Kidney (tissue), 14 donors: ENCODE results near the gene MRGPRE. TPM values are rescaled to one million over a fixed set of nuclear protein-coding genes. Genes with fewer than 3 reads are reported as not detected.

Experiments
- DNase-seq, 5 donors: peaks; one replicate each; pipeline ENCODE4 v3.0.0-alpha.2; 2013 to 2020
- FAIRE-seq: peaks from 2 replicates; lab custom pipeline; 2012; peaks lifted over from hg19 to GRCh38; lab: Jason Lieb, UNC
- H3K27ac ChIP-seq, 2 donors: one replicate each; pipeline ENCODE4 v1.7.0; 2013; ENCODE audit warnings: low read depth in 2 of 2, low read length in 2 of 2, inconsistent platforms in 1 of 2
- H3K27me3 ChIP-seq: one replicate; pipeline ENCODE4 v1.7.1; 2013; ENCODE audit warnings: low read length, inconsistent platforms; ENCODE audit not compliant: control insufficient read depth, insufficient read depth
- H3K36me3 ChIP-seq, 3 donors: one replicate each; pipeline versions ENCODE4 v1.7.0 to v1.7.1; 2013; ENCODE audit warnings: low read length in 3 of 3, control low read depth in 1 of 3, inconsistent platforms in 1 of 3; ENCODE audit not compliant: insufficient read depth in 3 of 3, control insufficient read depth in 2 of 3
- H3K4me1 ChIP-seq, 3 donors: one replicate each; pipeline versions ENCODE4 v1.7.0 to v1.7.1; 2013; ENCODE audit warnings: low read length in 3 of 3, inconsistent platforms in 1 of 3, low read depth in 1 of 3; ENCODE audit not compliant: control insufficient read depth in 2 of 3, insufficient read depth in 2 of 3
- H3K4me3 ChIP-seq, 3 donors: one replicate each; pipeline versions ENCODE4 v1.7.0 to v1.8.1; 2013; ENCODE audit warnings: low read length in 3 of 3, control low read depth in 1 of 3, inconsistent platforms in 1 of 3
- H3K9ac ChIP-seq, 3 donors: one replicate each; pipeline versions ENCODE4 v1.7.0 to v1.7.1; 2013; ENCODE audit warnings: low read length in 3 of 3, control low read depth in 1 of 3, inconsistent platforms in 1 of 3
- H3K9me3 ChIP-seq, 3 donors: one replicate each; pipeline versions ENCODE4 v1.7.0 to v1.7.1; 2013; ENCODE audit warnings: low read length in 3 of 3, control low read depth in 1 of 3, inconsistent platforms in 1 of 3; ENCODE audit not compliant: control insufficient read depth in 2 of 3, insufficient read depth in 1 of 3
- intact Hi-C: fragments of 100-400 bp; cut with DNase I; formaldehyde crosslinking; loops from one replicate; pipeline ENCODE4 v1.11.1; 2022
- polyA plus RNA-seq: library from polyadenylated mRNA; stranded (reverse); fragments of 350-450 nt; fragmentation: Illumina TruSeq; extraction: RNeasy Lipid Tissue Mini Kit (QIAGEN cat#74804); gene quantifications from one replicate; pipeline ENCODE4 v1.2.3, GENCODE V29; 2014; ENCODE audit warnings: low read depth, low replicate concordance; ENCODE audit not compliant: insufficient read depth
- total RNA-seq: library from RNA; stranded (reverse); fragmentation: NEBNext Ultra II Directional; extraction: Animal tissue kit (Norgen Biotek cat#: 25700); gene quantifications from one replicate; pipeline ENCODE4 v1.2.1, GENCODE V29; 2021
- TF ChIP-seq, protein P1 (sequence below): IDR thresholded peaks from 3 replicates; pipeline ENCODE4 v1.5.1; 2012; ENCODE audit warnings: mild to moderate bottlenecking, moderate library complexity, borderline replicate concordance; ENCODE audit not compliant: insufficient read depth; ENCODE audit errors: extremely low read depth
- donor health status: control.
- donor health status: control.
- donor health status: control.
- donor health status: control.
- donor health status: control.
- donor health status: DM: yes; HTN: yes; CAD: no.
- donor health status: Normal renal cell carcinoma (clear cell type).

MRGPRE gene
- total and polyA plus RNA-seq, 2 donors from 2014 or later: 0.22 TPM; not detected in 1

DNA sequence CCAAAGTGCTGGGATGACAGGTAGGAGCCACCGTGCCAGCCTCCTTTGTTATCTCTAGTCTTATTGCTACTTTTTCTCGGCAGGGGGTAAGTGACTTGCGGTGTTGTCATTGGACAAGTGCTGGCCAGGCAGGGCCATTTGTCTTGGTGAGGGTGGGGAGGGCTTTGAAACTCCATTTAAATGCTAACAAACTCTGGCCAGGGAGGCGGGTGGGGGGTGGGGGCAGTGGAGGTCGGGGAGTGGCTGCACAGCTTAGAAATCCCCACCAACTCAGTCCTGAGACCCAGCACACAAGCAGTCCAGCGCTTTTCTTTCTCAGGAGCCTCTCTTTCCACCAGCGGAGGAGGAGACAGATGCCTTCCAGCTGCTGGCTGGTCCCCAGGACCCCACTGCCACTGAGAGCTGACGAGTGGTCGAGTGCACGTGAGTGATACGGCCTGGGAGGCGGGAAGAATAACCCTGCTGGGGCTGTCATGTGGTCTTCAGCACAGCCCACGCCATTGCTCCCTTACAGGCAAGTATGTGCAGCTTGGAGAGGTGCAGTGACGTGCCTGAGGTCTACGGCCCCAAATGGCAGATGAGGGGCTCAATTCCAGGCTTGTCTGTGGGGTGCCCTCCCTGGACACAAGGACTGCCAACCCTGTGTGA, 42.9 kb downstream of the MRGPRE start:
- peak in 3 of 5 donors; percentile 40 to 74 (median 53) for DNase-seq
- intact Hi-C loops: no loop called here

DNA sequence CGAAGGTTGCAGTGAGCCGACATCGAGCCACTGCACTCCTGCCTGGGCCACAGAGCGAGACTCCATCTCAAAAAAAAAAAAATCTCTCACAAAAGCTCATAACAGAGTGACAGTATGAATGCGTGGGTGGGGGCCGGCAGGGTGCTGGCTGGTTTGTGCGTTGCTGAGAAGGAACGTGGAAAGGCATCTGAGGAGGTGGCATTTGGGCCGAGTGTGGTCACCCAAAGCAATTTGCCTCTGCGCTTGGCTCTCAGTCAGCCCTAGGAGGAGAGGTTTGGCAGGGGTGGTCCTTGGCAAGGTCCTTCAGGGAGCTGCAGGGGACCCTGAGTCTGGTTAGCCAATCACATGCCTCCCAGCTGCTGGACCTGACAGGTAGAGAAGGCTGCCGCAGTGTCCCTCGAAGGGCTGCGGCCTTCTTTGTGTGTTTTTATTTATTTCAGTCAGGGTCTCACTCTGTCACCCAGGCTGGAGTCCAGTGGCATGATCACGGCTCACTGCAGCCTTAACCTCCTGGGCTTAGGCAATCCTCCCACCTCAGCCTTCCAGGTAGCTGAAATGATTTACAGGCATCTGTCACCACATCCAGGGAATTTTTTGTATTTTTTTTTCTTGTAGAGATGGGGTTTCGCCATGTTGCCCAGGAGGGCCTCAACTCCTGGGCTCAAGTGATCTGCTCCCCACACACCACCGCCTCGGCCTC, 43.6 kb downstream of the MRGPRE start:
- H3K4me1 ChIP-seq: no peaks in the 10 kb centered on the region
- no peak for FAIRE-seq
- no peaks in the 10 kb centered on the region for H3K36me3 ChIP-seq
- TF ChIP-seq, protein P1, sequence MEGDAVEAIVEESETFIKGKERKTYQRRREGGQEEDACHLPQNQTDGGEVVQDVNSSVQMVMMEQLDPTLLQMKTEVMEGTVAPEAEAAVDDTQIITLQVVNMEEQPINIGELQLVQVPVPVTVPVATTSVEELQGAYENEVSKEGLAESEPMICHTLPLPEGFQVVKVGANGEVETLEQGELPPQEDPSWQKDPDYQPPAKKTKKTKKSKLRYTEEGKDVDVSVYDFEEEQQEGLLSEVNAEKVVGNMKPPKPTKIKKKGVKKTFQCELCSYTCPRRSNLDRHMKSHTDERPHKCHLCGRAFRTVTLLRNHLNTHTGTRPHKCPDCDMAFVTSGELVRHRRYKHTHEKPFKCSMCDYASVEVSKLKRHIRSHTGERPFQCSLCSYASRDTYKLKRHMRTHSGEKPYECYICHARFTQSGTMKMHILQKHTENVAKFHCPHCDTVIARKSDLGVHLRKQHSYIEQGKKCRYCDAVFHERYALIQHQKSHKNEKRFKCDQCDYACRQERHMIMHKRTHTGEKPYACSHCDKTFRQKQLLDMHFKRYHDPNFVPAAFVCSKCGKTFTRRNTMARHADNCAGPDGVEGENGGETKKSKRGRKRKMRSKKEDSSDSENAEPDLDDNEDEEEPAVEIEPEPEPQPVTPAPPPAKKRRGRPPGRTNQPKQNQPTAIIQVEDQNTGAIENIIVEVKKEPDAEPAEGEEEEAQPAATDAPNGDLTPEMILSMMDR: no peak
- no peaks in the 10 kb centered on the region for H3K27me3 ChIP-seq
- H3K9ac ChIP-seq: no peak overlapping the region
- H3K27ac ChIP-seq: no peak overlapping the region
- intact Hi-C loops: no loop called here
- no peak overlapping the region for H3K4me3 ChIP-seq
- H3K9me3 ChIP-seq: no peaks in the 10 kb centered on the region
- DNase-seq: peak in 1 of 5 donors; percentile 19

More for the DNA sequence above, 42.9 kb downstream of the MRGPRE start:
- TF ChIP-seq, protein P1: no peak
- no peaks in the 10 kb centered on the region for H3K27me3 ChIP-seq
- no peak for FAIRE-seq
- H3K36me3 ChIP-seq: no peaks in the 10 kb centered on the region
- no peak overlapping the region for H3K9ac ChIP-seq
- H3K4me3 ChIP-seq: no peak overlapping the region
- no peaks in the 10 kb centered on the region for H3K4me1 ChIP-seq
- no peak overlapping the region for H3K27ac ChIP-seq
- no peaks in the 10 kb centered on the region for H3K9me3 ChIP-seq

DNA sequence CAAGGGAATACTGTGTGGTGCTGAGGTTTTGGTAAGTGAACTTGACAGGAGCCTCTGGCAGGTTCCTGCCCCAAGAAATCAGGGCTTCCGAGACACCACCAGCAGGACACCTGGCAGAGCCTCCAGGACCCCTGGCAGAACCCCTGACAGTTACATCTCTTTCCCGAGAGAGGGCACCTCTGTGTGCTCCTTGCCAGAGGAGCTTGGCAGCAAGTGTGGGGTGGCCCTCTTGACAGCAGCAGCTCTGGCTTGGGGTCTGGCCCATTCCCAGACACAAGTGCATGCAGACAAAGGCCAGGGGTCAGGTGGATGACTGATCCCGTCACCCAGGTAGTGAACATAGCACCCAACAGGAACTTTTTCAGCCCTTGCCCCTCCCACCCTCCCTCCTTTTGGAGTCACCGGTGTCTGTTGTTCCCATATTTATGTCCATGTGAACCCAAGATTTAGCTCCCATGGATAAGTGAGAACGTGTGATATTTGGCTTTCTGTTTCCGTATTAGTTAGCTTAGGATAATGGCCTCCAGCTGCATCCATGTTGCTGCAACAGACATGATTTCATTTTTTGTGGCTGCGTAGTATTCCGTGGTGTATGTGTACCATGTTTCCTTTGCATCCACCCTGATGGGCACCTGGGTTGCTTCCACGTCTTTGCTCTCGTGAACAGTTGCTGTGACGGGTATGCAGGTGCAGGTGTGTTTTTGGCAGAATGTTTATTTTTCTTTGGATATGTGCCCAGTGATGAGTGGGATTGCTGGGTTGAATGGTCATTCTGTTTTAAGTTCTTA, 45.9 kb downstream of the MRGPRE start:
- intact Hi-C loops: no loop called here
- FAIRE-seq: no peak
- Histone ChIP-seq H3K9ac (no peak overlapping the region), H3K4me1 (no peaks in the 10 kb centered on the region), H3K9me3 (no peaks in the 10 kb centered on the region), H3K27ac (no peak overlapping the region), H3K4me3 (no peak overlapping the region), H3K27me3 (no peaks in the 10 kb centered on the region), H3K36me3 (no peaks in the 10 kb centered on the region)
- peak in 1 of 5 donors; percentile 17 for DNase-seq
- TF ChIP-seq, protein P1: no peak
